ENCODE measurements around the gene SNRPA.
"Not testable (repeated sequence)": the region's sequence is repeated elsewhere in the genome, so short reads cannot be mapped to it uniquely, and the experiment has no call there.

Gene SNRPA

GRCh38 chr19:40721936-40722661, 28.9 kb upstream of the SNRPA start:
- DNase-seq = no peak

GRCh38 chr19:40723661-40724254, 27.2 kb upstream of the SNRPA start:
- DNase-seq = no peak

DNA sequence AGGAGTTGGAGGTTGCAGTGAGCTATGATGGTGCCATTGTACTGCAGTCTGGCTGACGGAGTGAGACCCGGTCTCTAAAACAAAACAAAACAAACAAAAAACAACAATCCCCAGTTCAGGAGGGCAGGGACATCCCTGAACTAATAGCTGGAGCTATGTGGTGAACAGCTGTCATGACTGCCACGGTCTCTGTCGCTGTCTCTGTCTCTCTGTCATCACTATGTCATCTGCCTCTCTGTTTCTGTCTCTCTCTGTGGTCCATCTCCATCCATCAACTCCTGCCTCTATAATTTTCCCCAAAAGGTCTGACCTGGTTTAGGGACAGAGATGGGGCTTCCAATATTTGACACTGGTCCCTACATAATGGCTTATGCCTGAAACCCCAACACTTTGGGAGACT, 26.7 kb upstream of the SNRPA start:
- no peak for DNase-seq

GRCh38 chr19:40724855-40725254, 26.1 kb upstream of the SNRPA start:
- peak; percentile 36 for DNase-seq

- DNase-seq = no peak
These were observed 24.7 kb upstream of the SNRPA start for GRCh38 chr19:40726279-40726678.

GRCh38 chr19:40730065-40730464, 20.9 kb upstream of the SNRPA start:
- not testable (repeated sequence) for DNase-seq

DNA sequence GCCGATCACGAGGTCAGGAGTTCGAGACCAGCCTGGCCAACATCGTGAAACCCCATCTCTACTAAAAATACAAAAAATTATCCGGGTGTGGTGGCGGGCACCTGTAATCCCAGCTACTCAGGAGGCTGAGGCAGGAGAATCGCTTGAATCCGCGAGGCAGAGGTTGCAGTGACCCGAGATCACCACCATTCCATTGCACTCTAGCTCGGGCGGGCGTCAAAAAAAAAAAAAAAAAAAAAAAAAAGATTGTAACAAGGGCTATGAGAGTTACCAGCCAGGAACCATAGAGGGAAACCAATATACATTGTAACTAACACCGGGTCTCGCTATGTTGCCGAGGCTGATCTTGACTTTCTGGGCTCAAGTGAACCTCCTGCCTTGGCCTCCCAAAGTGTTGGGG, 18.7 kb upstream of the SNRPA start:
- DNase-seq = not testable (repeated sequence)

GRCh38 chr19:40733149-40733548, 17.9 kb upstream of the SNRPA start:
- no peak for DNase-seq

DNA sequence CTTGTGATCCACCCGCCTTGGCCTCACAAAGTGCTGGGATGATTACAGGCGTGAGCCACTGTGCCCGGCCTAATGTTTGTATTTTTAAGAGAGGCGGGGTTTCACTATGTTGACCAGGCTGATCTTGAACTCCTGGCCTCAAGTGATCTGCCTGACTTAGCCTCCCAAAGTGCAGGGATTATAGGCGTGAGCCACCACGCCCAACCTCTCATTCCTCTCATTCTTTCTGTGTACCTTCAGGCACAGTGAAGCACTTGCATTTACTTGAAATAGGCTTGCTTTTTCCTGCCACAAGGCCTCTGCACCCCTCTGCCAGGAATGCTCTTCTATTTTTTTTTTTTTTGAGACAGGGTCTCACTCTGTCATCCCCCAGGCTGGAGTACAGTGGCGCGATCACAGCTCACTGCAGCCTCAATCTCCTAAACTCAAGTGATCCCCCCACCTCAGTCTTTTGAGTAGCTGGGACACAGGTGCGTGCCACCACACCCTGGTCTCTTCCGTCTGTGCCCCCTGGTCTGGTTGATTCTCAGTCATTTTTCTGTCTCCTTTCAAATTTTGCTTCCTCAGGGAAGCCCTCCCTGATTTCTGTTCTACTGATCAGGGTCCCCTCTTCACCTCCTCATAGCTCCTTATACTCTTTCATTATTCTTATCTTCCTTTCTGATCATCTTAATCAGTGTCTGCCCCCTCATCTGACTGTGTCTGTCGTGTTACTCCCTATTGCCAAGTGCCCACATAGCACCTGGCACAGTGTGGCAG, 15.8 kb upstream of the SNRPA start:
- DNase-seq = no peak

DNA sequence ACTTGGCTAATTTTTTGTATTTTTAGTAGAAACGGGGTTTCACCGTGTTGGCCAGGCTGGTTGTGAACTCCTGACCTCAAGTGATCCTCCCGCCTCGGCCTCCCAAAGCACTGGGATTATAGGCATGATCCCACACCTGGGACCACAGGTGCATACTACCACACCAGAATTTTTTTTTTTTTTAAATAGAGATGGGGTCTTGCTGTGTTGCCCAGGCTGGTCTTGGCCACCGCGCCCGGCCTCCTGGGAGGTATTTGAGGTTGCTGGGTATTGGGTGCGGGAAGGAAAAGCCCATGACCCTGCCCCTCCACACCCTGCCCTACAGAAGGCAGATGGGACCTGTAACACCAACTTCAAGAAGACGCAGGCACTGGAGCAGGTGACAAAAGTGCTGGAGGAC, 14.3 kb upstream of the SNRPA start:
- no peak for DNase-seq

GRCh38 chr19:40737102-40737644, 13.8 kb upstream of the SNRPA start:
- no peak for DNase-seq

DNA sequence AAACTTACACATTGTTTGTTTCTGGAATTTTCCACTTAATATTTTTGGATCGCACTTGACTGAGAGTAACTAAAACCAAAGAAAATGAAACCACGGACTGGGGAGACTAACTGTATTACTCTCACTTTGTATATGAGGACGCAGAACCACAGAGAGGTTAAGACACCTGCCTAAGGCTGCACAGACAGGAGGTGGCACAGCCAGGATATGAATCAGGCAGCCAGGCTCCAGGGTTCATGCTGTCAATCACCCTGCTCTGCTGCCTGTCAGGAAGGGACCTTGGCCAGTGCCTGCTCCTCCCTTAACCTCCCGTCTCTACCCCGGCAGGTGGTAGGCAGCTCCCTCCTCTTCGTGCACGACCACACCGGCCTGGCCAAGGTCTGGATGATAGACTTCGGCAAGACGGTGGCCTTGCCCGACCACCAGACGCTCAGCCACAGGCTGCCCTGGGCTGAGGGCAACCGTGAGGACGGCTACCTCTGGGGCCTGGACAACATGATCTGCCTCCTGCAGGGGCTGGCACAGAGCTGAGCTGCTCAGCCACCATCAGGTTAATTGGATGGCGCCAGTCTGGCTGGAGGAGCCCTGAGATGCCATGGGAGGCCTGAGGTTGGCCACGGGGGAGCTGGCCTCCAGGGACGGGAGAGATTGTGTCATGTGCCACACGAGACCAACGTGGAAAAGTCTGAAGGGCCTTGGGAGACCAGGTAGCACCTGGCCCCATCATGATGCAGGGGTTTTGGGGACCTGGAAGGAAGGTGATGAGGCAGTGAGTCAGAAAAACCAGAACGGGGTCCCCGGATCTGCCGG, 11.8 kb upstream of the SNRPA start:
- DNase-seq = no peak

GRCh38 chr19:40739871-40740703, 10.9 kb upstream of the SNRPA start:
- DNase-seq = no peak

DNA sequence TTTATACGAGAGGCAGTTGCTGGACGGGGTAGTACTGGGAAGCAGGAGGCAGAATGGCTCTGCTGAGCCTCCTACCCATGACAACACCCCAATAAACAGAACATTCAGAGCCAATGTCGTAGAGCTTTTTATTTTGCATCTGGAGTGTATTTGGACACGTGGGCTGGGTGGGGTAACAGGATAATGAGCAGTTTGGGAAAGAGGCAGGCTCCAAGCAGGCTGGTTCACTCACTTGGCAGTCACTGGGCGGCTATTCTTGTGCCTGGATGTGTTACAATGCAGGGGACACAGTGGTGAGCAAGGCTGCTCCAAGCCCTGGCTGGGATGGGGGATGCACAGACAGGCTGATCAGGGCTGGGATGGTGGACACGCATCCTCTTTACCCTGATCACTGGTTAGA, 10.3 kb upstream of the SNRPA start:
- DNase-seq = no peak

DNA sequence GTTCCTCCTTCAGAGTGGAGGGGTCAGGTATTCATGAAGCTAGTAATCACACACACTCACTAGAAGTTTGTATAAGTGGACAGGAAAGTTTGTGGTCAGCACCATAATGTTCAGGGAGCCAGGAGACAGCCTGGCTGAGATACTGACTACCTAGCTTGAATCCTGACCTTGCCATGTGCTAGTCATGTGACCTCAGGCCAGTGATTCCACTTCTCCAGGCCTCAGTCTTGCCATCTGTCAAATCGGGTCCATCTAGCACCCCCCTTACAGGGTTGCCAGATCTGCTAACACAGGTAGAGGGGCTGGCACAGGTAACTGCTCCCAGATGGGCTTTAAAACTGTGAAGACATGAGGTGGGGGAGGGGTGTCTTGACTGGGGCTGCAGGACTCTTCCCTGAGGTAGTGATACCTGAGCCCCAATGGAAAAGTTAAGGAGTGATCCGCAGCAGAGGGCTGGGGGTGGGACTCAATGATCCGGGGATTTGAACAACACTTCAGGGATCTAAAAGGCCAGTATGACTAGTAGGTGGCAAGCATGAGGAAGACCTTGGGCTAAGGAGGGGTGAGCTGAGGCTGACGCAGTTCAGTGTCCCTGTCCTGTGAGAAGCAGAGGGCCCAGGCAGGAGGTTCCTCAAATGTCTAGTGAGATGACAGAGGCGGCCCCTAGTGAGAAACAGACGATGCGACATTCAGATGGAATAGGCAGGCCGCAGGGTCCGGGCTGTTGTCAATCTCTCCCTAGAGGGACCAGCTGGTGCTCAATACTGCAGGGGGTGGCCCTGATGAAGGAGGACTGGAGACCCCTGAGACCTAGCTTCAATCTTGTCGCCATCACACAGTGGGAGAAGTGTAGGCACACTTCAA, 9.2 kb upstream of the SNRPA start:
- no peak for DNase-seq

DNA sequence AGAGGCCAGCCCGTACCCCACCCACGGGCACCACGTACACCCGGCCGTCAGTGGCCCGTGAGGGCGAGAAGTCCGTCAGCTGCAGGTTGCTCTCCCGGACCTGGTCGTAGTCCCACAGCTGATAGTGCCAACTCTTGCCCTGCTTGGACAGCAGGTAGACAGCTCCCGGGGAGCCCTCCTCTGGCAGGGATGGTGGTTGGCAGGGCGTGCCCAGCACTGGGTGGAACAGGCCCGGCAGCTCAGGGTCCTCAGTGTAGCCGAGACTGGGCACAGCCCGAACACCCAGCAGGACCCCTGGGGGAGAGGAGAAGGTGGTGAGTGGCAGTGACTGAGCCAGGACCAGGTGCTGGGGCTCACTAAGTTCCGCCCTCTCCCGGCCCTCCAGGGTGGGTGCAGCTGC, 8.5 kb upstream of the SNRPA start:
- DNase-seq = no peak

DNA sequence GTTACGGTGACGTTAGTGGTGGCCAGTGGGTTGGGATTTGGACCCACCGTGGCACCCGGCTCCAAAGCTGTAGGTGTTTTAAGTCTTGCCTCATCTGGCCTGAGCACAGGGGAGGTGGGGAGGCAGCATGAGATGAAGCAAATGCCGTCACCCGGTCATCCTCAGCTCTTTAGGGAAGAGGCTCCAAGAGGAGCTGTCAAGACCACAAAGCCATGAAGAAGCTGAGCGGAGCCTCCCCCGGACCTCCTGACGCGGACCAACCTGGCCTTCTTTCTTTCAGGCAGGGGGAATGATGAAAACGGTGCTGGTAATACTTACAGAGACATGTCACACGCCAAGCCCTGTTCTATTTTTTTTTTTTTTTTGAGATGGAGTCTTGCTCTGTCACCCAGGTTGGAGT, 8.1 kb upstream of the SNRPA start:
- no peak for DNase-seq

DNA sequence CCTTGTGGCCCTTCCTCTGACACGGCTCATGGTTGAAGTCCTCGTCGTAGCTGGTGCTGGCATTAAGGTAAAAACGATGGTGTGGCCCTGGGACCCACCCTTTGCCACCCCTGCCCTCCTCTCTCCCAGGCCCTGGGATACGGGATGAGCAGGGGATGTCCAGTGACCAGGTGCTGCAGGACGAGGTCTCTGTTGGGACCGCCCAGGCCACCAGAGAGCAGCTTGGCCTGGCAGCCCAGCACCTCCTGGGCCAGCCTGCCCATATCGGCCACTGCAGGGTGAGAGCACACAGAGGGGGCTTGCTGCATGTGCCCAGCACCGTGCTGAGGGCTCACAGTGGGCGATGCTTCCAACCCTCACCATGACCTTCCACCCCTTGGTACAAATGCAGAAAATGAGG, 7.1 kb upstream of the SNRPA start:
- DNase-seq = no peak

DNA sequence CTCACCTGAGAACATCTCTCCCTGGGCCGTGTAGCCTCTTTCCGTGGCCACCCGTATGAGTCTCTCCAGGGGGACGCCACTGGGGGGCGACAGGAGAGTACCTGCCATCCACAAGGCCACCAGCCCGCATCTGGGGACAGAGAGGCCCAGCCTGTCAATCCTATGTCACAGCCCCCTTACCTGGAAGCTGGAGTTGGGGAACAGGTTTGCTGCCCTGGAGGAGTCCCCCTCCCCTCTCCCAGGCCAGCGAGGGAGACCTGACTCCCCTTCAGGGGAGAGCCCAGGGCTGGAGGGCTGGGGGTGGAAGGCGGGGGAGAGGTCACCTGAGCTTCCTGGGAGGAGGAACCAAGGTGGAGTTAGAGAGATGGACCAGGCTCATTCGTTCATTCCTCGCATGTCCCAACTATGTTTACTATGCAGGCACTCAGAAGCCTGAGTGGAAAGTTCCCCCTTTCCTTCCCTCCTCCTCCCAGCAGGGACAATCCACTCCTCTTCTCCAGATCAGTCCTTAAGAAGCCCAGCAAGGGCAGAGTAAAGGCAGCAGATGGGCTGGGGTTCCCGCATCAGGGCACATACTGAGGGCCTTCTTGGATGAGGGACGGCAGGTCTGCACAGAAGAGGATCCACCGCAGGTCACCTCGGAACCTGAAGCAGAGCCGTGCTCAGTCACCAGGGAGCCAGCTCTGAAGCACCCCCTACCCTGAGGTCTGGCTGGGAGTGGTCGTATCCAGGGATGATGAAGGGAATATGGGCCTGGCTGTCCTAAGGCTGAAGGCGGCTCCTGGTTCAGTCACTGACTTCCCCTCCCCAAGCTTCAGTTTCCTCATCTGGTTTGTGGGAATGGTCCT, 6.2 kb upstream of the SNRPA start:
- peak; percentile 62 for DNase-seq

- no peak for DNase-seq
These were observed 5.6 kb upstream of the SNRPA start for GRCh38 chr19:40745402-40745780.
